NCI-H460 (cell line): ENCODE data around the gene CLEC18C. TPM values are rescaled to one million over a fixed set of nuclear protein-coding genes. Genes with fewer than 3 reads are reported as not detected.
"Not testable (repeated sequence)": the region's sequence is repeated elsewhere in the genome, so short reads cannot be mapped to it uniquely, and the experiment has no call there.

Experiments
- DNase-seq: peaks from one replicate; pipeline ENCODE4 v3.0.0-alpha.2; 2016; ENCODE audit warnings: low read depth; ENCODE audit errors: extremely low read depth
- small RNA-seq, 2 experiments: library from RNA; depleted of rRNA; stranded (forward); fragments of <200 nt; gene quantifications; one replicate each; pipeline ENCODE3, GENCODE V24; 2014
- total RNA-seq: library from RNA; depleted of rRNA; stranded (reverse); fragments of >200 nt; shearing (Covaris generic); gene quantifications from 2 replicates; pipeline ENCODE4 v1.2.3, GENCODE V29; 2014; rRNA removed

The CLEC18C gene
- total RNA-seq, 1 experiment from 2014 or later: 0.30 TPM

DNA sequence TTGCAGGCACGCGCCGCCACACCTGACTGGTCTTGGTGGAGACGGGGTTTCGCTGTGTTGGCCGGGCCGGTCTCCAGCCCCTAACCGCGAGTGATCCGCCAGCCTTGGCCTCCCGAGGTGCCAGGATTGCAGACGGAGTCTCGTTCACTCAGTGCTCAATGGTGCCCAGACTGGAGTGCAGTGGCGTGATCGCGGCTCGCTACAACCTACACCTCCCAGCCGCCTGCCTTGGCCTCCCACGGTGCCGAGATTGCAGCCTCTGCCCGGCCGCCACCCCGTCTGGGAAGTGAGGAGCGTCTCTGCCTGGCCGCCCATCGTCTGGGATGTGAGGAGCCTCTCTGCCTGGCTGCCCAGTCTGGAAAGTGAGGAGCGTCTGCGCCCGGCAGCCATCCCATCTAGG is 30.4 kb downstream of the CLEC18C start:
- DNase-seq: not testable (repeated sequence)

DNA sequence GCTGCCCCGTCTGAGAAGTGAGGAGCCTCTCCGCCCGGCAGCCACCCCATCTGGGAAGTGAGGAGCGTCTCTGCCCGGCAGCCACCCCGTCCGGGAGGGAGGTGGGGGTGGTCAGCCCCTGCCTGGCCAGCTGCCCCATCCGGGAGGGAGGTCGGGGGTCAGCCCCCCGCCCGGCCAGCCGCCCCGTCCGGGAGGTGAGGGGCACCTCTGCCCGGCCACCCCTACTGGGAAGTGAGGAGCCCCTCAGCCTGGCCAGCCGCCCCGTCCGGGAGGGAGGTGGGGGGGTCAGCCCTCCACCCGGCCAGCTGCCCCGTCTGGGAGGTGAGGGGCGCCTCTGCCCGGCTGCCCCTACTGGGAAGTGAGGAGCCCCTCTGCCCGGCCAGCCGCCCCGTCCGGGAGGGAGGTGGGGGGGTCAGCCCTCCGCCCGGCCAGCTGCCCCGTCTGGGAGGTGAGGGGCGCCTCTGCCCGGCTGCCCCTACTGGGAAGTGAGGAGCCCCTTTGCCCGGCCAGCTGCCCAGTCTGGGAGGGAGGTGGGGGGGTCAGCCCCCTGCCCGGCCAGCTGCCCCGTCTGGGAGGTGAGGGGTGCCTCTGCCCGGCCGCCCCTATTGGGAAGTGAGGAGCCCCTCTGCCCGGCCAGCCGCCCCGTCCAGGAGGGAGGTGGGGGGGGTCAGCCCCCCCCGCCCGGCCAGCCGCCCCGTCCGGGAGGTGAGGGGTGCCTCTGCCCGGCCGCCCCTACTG is 31.2 kb downstream of the CLEC18C start:
- DNase-seq: not testable (repeated sequence)

DNA sequence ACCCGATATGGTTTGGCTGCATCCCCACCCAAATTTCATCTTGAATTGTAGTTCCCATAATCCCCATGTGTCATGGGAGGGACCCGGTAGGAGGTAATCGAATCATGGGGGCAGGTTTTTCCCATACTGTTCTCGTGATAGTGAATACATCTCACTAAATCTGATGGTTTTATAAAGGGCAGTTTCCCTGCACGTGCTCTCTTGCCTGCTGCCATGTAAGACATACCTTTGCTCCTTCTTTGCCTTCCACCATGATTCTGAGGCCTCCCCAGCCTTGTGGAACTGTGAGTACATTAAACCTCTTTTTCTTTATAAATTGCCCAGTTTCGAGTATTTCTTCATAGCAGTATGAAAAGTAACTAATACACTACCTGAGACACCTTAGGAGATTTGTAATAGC is 32.8 kb downstream of the CLEC18C start:
- not testable (repeated sequence) for DNase-seq

DNA sequence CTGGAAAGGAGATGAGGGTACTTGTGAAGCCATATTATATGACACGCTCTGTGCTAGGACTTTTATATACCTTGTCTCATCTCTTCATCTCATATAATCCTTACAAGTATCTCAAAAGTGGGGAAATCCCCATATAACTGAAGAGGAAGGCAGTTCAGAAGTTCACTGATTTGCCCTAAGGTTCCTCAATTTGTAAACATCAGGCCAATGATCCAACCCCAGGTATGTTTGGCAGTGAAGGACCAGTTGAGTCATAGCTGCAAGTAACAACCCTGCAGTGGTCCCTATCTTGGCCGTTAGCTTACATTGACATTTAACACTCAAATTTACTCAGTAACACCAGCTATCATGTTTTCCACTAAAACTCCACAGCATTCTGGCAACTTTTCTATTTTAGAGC is 45.0 kb downstream of the CLEC18C start:
- not testable (repeated sequence) for DNase-seq

DNA sequence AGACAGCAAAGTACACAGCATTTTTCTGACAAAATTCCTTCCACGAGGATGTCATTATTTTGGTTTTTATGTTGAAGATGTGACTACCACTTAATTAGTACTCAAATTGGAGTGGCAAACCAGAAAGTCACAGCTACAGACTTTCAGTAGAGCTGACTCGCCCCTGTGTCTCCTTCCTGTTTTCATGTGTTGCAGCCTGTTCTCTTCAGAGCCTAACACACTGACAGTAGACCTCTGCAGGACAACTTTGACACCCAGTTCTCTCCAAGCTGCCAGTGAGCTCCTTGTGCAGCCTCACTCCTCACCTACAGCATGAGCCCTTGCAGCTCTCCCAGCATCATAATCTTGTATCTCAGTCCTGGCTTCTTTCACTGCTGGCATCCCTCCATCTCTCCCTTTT is 49.0 kb downstream of the CLEC18C start:
- not testable (repeated sequence) for DNase-seq

DNA sequence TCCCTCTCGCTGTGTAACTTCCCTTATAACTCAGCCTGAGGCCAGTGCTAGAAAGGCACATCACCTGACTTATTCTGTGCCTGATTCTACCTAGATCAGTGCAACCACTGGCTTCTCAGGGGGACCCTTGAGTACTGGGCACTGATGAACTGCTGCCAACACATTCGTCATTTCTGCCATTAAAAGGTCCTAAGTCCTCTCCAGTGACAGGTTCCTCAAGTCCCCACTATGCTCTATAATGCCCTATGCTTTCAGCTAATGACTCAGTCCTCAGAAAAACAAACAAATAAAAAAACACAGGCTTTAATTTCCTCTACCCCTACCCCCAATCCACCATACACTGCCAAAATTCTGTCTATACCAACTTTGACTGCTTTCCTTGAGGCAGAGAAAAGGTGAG is 49.6 kb downstream of the CLEC18C start:
- DNase-seq: not testable (repeated sequence)

DNA sequence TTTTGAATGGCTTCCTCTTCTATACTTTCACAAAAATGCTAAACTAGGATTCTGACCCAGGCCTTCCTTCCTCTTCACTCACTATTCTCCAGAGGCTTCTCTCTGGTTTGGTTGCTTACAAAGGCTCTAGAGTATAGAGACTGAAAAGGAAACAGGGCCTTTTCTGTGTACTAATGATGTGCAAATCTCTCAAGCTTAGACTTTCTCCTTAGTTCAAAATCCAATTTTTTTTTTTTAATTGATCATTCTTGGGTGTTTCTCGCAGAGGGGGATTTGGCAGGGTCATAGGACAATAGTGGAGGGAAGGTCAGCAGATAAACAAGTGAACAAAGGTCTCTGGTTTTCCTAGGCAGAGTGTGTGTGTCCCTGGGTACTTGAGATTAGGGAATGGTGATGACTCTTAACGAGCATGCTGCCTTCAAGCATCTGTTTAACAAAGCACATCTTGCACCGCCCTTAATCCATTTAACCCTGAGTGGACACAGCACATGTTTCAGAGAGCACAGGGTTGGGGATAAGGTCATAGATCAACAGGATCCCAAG is 50.5 kb downstream of the CLEC18C start:
- not testable (repeated sequence) for DNase-seq

DNA sequence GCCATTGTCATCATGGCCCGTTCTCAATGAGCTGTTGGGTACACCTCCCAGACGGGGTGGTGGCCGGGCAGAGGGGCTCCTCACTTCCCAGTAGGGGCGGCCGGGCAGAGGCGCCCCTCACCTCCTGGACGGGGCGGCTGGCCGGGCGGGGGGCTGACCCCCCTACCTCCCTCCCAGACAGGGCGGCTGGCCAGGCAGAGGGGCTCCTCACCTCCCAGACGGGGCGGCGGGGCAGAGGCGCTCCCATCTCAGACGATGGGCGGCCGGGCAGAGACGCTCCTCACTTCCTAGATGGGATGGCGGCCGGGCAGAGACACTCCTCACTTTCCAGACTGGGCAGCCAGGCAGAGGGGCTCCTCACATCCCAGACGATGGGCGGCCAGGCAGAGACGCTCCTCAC is 51.1 kb downstream of the CLEC18C start:
- not testable (repeated sequence) for DNase-seq

DNA sequence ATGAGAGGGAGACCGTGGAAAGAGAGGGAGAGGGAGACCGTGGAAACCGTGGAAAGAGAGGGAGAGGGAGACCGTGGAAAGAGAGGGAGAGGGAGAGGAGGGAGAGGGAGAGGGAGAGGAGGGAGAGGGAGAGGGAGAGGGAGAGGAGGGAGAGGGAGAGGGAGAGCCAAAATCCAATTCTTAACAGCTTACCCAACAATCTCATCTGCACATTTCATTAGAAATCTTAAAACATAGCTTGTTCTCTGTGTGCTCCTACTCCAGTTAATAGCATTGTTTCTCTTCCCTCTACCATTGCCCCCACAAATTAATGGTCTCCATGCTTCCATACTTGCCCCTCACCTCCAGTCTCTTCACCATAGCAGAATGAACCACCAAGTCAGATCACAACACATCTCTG is 51.8 kb downstream of the CLEC18C start:
- DNase-seq: not testable (repeated sequence)

DNA sequence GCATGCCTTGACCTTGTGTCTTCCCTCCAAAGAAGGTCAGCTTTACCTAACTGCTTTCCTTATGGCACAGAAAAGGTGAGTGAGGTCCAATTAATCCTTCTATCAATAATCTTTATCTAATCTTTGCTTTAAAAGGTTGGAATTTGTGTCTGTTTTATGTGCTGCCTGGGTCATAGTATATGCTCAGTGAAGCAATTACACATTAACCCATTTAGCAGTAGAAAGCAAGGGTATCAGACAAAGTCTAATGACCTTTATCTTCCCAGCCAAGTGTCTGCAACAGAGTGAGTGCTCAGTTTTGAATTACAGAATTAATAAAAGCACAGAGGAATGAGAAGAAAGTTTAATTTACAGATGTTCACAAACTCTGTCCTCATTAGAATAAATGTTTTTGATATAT is 52.4 kb downstream of the CLEC18C start:
- not testable (repeated sequence) for DNase-seq

DNA sequence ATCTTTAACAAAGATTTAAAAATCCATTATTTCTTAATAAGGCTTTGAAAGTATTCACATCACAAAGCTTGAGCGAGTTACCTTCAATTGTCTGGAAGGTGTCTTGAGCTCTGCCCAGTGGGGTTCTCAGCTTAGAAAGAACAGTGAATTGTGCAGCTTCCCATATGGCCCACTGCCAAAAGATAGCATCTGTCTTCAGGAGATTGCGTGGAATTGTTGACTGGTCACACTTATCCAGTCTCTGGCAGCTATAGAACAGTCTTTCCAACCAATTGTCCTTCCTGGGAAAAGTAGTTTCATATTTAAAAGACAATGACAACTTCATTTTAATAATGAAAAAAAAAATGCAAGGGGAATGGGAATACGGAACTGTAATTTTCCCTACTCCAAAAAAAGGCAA is 58.2 kb downstream of the CLEC18C start:
- not testable (repeated sequence) for DNase-seq

Small RNA genes within 50 kb of the gene (small RNA-seq; reads per million reads assigned to genes)
- gene AC009060.2: 0 reads per million in 2 experiments

Other genes with a start within 250 kb of the CLEC18C start
- gene CLEC18A, start 222.5 kb upstream of the CLEC18C start, total RNA-seq: not detected in 2 replicates
- 6.2 and 8.1 TPM in 2 replicates for gene PDPR, start 59.5 kb upstream of the CLEC18C start, total RNA-seq
- gene EXOSC6, start 78.2 kb downstream of the CLEC18C start, total RNA-seq: 20.9 and 21.1 TPM in 2 replicates
- gene AARS1, start 115.7 kb downstream of the CLEC18C start, total RNA-seq: 130 and 168 TPM in 2 replicates
- 33.3 and 41.2 TPM in 2 replicates for gene DDX19B, start 125.4 kb downstream of the CLEC18C start, total RNA-seq
- 25.5 and 28.8 TPM in 2 replicates for gene DDX19A, start 173.1 kb downstream of the CLEC18C start, total RNA-seq